ENCODE data around the gene MBOAT1.
A peak's percentile ranks its signal among the peaks of the same experiment; 100 is the strongest.
"Not testable (repeated sequence)": the region's sequence is repeated elsewhere in the genome, so short reads cannot be mapped to it uniquely, and the experiment has no call there.

MBOAT1 gene

GRCh38 chr6:20205722-20206161 lies 6.5 kb downstream of the MBOAT1 start:
- DNase-seq (ENCODE audit: extremely low spot score, insufficient read length, low read depth) = no peak
- FAIRE-seq = no peak

- DNase-seq (ENCODE audit: extremely low spot score, insufficient read length, low read depth) (no peak), FAIRE-seq (no peak)
Measured at GRCh38 chr6:20204512-20204894, 7.8 kb downstream of the MBOAT1 start.

- DNase-seq (ENCODE audit: extremely low spot score, insufficient read length, low read depth) = no peak
- no peak for FAIRE-seq
Measured at GRCh38 chr6:20203561-20204511, 8.4 kb downstream of the MBOAT1 start.

GRCh38 chr6:20202699-20203302 lies 9.5 kb downstream of the MBOAT1 start:
- DNase-seq (ENCODE audit: extremely low spot score, insufficient read length, low read depth) (no peak), FAIRE-seq (no peak)

- peak; percentile 42 for FAIRE-seq
Measured at GRCh38 chr6:20202324-20202658, 10.0 kb downstream of the MBOAT1 start.

GRCh38 chr6:20200761-20201630 lies 11.3 kb downstream of the MBOAT1 start:
- FAIRE-seq (no peak), DNase-seq (ENCODE audit: extremely low spot score, insufficient read length, low read depth) (no peak)

More at GRCh38 chr6:20202324-20202658, 10.0 kb downstream of the MBOAT1 start:
- DNase-seq (ENCODE audit: extremely low spot score, insufficient read length, low read depth) = no peak

GRCh38 chr6:20198775-20199174 lies 13.5 kb downstream of the MBOAT1 start:
- DNase-seq (ENCODE audit: extremely low spot score, insufficient read length, low read depth) = no peak
- peak; percentile 45 for FAIRE-seq

GRCh38 chr6:20198156-20198774 lies 14.0 kb downstream of the MBOAT1 start:
- FAIRE-seq = peak; percentile 61
- no peak for DNase-seq (ENCODE audit: extremely low spot score, insufficient read length, low read depth)

- DNase-seq (ENCODE audit: extremely low spot score, insufficient read length, low read depth) (no peak), FAIRE-seq (peak; percentile 52)
Measured at GRCh38 chr6:20197251-20197650, 15.0 kb downstream of the MBOAT1 start.

GRCh38 chr6:20192625-20193024 lies 19.6 kb downstream of the MBOAT1 start:
- DNase-seq (ENCODE audit: extremely low spot score, insufficient read length, low read depth) (no peak), FAIRE-seq (no peak)

GRCh38 chr6:20191992-20192391 lies 20.3 kb downstream of the MBOAT1 start:
- no peak for DNase-seq (ENCODE audit: extremely low spot score, insufficient read length, low read depth)
- FAIRE-seq = no peak

GRCh38 chr6:20188630-20189075 lies 23.6 kb downstream of the MBOAT1 start:
- FAIRE-seq = no peak
- no peak for DNase-seq (ENCODE audit: extremely low spot score, insufficient read length, low read depth)

- FAIRE-seq (no peak), DNase-seq (ENCODE audit: extremely low spot score, insufficient read length, low read depth) (no peak)
Measured at GRCh38 chr6:20186981-20187380, 25.3 kb downstream of the MBOAT1 start.

GRCh38 chr6:20183706-20184105 lies 28.6 kb downstream of the MBOAT1 start:
- FAIRE-seq = no peak
- no peak for DNase-seq (ENCODE audit: extremely low spot score, insufficient read length, low read depth)

- FAIRE-seq = no peak
- no peak for DNase-seq (ENCODE audit: extremely low spot score, insufficient read length, low read depth)
Measured at GRCh38 chr6:20182926-20183521, 29.2 kb downstream of the MBOAT1 start.

- DNase-seq (ENCODE audit: extremely low spot score, insufficient read length, low read depth) = no peak
- FAIRE-seq = no peak
Measured at GRCh38 chr6:20182069-20182468, 30.2 kb downstream of the MBOAT1 start.

- FAIRE-seq = no peak
- DNase-seq (ENCODE audit: extremely low spot score, insufficient read length, low read depth) = peak; percentile 5
Measured at GRCh38 chr6:20180935-20181334, 31.3 kb downstream of the MBOAT1 start.

GRCh38 chr6:20179287-20180045 lies 32.8 kb downstream of the MBOAT1 start:
- FAIRE-seq = not testable (repeated sequence)

GRCh38 chr6:20178327-20178726 lies 33.9 kb downstream of the MBOAT1 start:
- DNase-seq (ENCODE audit: extremely low spot score, insufficient read length, low read depth) (no peak), FAIRE-seq (no peak)

More at GRCh38 chr6:20179287-20180045, 32.8 kb downstream of the MBOAT1 start:
- not testable (repeated sequence) for DNase-seq (ENCODE audit: extremely low spot score, insufficient read length, low read depth)

Data from GM18507 (cell line).